ENCODE data around the gene IDH3G. TPM values are rescaled to one million over a fixed set of nuclear protein-coding genes. Genes with fewer than 3 reads are reported as not detected.

Gene IDH3G
- total RNA-seq, 4 donors from 2014 or later, result 60.7 to 67.8 (median 64.1) TPM

GRCh38 chrX:153741446-153741845 is 52.7 kb downstream of the IDH3G start:
- H3K27me3 ChIP-seq, result no peaks in the 10 kb centered on the region
- H3K36me3 ChIP-seq, result no peaks in the 10 kb centered on the region
- no peak overlapping the region for H3K4me3 ChIP-seq
- DNase-seq, result no peak
- no peaks in the 10 kb centered on the region for H3K9me3 ChIP-seq
- H3K27ac ChIP-seq, result no peak overlapping the region
- intact Hi-C loops (cut with DNase I), result no loop called here
- H3K4me1 ChIP-seq, result peaks cover 0 to 27% (median 0%) of the 10 kb centered on the region in 3 donors
- TF ChIP-seq CTCF (IDR thresholded peaks at IDR 0.05), result no peak
- TF ChIP-seq POLR2A (IDR thresholded peaks at IDR 0.05), result no peak
- no CpG with 5 or more reads among the region's 14 CpGs for WGBS, 2 donors

GRCh38 chrX:153740631-153741222 is 53.4 kb downstream of the IDH3G start:
- H3K9me3 ChIP-seq, result no peaks in the 10 kb centered on the region
- no peak for DNase-seq
- peaks cover 0 to 27% (median 0%) of the 10 kb centered on the region in 3 donors for H3K4me1 ChIP-seq
- no peaks in the 10 kb centered on the region for H3K36me3 ChIP-seq
- H3K27me3 ChIP-seq, result no peaks in the 10 kb centered on the region
- WGBS, 2 donors, result 76 to 78% methylated on average over 4 to 5 of the region's 16 CpGs
- no peak overlapping the region for H3K4me3 ChIP-seq
- intact Hi-C loops (cut with DNase I), result no loop called here
- no peak overlapping the region for H3K27ac ChIP-seq
- TF ChIP-seq POLR2A (IDR thresholded peaks at IDR 0.05), result no peak
- TF ChIP-seq CTCF (IDR thresholded peaks at IDR 0.05), result no peak

GRCh38 chrX:153739754-153740486 is 54.3 kb downstream of the IDH3G start:
- H3K27ac ChIP-seq, result no peak overlapping the region
- intact Hi-C loops (cut with DNase I), result no loop called here
- no CpG with 5 or more reads among the region's 29 CpGs for WGBS, 2 donors
- TF ChIP-seq POLR2A (IDR thresholded peaks at IDR 0.05) (no peak), CTCF (IDR thresholded peaks at IDR 0.05) (no peak)
- H3K27me3 ChIP-seq, result no peaks in the 10 kb centered on the region
- no peak for DNase-seq
- H3K36me3 ChIP-seq, result no peaks in the 10 kb centered on the region
- peaks cover 0 to 27% (median 0%) of the 10 kb centered on the region in 3 donors for H3K4me1 ChIP-seq
- H3K9me3 ChIP-seq, result no peaks in the 10 kb centered on the region
- no peak overlapping the region for H3K4me3 ChIP-seq

- Histone ChIP-seq H3K27me3 (no peaks in the 10 kb centered on the region), H3K9me3 (no peaks in the 10 kb centered on the region), H3K4me1 (peaks cover 0 to 13% (median 0%) of the 10 kb centered on the region in 3 donors), H3K27ac (no peak overlapping the region), H3K36me3 (no peaks in the 10 kb centered on the region), H3K4me3 (no peak overlapping the region)
- DNase-seq, result no peak
- intact Hi-C loops (cut with DNase I), result no loop called here
- WGBS, 2 donors, result 84% methylated on average over 19 of the region's 27 CpGs; no CpG with 5 or more reads in 1 of the 2 donors
- TF ChIP-seq CTCF (IDR thresholded peaks at IDR 0.05), result no peak
- TF ChIP-seq POLR2A (IDR thresholded peaks at IDR 0.05), result no peak
These were observed 56.0 kb downstream of the IDH3G start for GRCh38 chrX:153738056-153738605.

- Histone ChIP-seq H3K27me3 (no peaks in the 10 kb centered on the region), H3K36me3 (no peaks in the 10 kb centered on the region), H3K4me3 (no peak overlapping the region), H3K9me3 (no peaks in the 10 kb centered on the region), H3K27ac (no peak overlapping the region), H3K4me1 (peaks cover 0 to 17% (median 3%) of the 10 kb centered on the region in 3 donors)
- TF ChIP-seq CTCF (IDR thresholded peaks at IDR 0.05) (no peak), POLR2A (IDR thresholded peaks at IDR 0.05) (no peak)
- WGBS, 2 donors, result 100% methylated on average over 2 of the region's 15 CpGs; no CpG with 5 or more reads in 1 of the 2 donors
- intact Hi-C loops (cut with DNase I), result no loop called here
- DNase-seq, result no peak
These were observed 57.2 kb downstream of the IDH3G start for GRCh38 chrX:153736871-153737441.
